Activated CD4-positive, CD25-positive, alpha-beta regulatory T cell treated with anti-CD3 and anti-CD28 coated beads, Interleukin-2, amount 50 U/mL, for 72 hours (primary cell): ENCODE data around the gene ANKZF1.
A peak's percentile ranks its signal among the peaks of the same experiment; 100 is the strongest.

Experiments
- DNase-seq: peaks from one replicate; pipeline ENCODE4 v3.0.0; 2021

The ANKZF1 gene

DNA sequence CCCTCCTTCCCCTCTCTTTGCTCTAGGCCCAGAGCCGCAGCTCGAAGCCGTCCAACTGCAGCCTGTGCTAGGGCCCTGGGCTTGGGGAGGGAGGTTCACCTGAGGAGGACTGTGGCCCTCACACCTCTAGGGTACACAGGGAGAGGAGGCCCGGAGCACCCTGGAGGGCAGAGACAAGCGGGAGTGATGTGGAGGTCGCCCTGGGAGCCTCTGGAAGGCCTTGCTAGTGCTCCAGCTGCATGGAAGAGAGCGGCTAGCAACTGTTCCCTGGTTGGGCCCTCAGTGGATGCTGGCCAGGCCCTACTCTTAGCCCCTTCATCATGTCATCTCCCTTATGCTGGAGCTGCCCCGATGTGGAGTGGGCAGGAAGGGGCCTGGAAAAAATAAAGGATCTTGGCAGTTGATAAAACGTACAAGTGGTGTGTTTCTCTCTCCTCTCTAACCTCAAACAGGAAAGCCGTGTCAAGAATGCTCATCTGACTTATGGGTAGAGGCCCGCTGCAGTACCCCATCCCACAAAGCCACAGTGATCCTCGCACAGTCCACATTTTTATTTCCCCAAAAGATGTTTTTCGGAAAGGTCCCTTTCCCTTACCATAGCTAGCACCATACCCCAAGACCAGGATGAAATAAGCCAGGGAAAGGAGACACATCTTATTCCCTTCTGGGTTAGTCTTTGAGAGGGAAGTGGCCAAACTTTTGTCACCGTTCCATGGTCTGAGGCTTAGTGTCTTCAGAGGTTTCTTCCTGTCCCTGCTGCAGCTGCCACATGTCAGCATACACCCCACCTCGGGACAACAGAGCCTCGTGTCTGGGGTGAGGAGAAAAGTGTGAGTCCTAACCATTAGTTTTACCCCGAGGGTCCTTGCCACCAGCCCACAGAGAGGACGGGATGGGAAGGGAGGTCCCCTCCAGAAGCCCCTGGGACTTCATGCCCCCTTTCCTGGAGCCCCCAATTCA, 20.1 kb upstream of the ANKZF1 start:
- no peak for DNase-seq

DNA sequence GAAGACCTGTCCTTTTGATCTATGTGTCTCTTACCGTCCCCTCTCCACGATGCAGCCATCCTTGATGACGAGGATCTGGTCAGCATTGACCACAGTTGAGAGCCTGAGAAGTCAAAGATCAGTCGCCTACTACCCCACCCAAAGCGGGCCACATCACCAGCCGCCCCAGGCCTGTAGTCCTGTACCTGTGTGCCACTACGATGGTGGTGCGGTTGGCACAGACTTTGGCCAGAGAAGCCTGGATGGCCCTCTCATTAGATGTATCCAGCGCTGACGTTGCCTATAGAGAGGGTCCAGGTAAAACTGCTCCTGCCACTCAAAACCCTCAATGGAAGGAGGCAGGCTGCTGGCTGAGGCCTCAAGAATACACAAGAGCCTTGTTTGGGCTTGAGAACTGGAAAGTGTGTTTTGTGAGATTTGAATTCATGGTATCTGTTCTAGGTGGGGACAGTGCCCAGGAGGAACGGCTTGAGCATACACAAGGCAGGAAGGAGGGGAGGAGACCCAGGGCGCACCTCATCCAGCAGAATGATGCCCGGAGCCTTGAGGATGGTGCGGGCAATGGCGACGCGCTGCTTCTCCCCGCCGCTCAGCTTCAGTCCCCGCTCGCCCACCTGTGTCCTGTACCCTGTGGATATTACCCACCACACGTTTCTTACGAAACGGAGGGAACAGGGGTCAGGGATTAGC, 19.3 kb upstream of the ANKZF1 start:
- DNase-seq, result no peak

DNA sequence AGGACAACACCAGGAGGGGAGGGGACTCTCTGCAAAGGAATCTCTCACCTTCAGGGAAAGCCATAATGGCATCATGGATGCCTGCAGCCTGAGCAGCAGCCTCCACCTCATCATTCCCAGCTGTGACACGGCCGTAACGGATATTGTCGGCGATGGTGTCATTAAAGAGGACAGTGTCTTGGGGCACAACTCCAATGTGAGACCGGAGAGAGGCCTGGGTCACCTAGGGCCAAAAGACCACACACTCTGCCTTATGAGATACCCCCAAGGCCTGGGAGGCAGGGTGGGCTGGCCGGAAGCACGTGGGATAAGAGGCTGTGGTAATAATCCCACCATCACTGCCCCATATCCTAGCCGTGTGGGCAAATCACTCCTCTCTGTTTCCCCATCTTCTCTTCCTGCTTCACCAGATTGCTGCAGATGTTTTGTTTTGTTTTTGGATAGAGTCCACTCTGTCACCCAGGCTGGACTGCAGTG, 18.7 kb upstream of the ANKZF1 start:
- DNase-seq, result no peak

DNA sequence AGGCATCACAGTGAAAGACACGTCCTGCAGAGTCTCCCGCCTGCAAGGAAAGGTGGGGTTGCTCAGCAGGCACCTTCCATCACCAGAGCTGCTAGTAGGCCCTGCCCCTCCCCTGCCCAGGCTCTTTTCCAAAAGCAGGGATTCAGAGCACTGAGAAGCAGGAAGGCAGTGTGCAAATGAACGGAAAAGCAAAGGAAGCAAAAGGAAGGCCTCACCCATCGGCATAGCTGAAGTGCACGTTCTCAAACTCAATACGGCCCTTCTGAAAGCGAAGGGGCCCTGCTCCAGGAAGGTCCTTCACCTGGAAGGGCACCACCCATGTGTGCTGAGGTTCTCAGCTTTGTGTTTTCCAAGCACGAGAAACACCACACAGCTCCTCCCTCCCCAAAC, 16.6 kb upstream of the ANKZF1 start:
- DNase-seq, result no peak

DNA sequence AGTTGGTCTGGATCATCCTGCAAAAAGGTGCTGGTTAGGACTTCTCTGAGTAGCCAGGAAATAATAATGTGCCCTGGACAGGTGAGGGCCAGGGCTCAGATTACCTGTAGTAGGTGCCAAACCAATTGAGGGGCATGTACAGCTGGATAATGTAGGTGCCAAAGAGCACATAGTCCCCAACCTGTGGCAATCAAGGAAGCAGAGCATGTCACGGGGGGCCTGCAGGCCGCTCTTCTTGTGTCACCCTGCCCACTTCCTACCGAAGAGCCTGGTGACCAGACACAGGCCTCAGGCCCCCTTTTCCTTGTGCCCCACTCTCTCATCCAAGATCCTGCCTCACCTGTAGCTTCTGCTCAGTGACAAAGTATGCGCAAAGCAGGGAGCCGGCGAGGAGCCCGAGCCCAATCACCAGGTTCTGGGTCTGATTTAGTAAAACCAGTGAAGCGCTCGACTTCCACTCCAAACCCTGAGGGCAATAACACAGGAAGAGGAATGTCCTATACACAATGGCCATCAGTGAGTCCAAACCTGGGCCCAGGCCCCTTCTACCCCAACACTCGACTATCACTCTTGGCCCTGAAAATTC, 16.0 kb upstream of the ANKZF1 start:
- no peak for DNase-seq

DNA sequence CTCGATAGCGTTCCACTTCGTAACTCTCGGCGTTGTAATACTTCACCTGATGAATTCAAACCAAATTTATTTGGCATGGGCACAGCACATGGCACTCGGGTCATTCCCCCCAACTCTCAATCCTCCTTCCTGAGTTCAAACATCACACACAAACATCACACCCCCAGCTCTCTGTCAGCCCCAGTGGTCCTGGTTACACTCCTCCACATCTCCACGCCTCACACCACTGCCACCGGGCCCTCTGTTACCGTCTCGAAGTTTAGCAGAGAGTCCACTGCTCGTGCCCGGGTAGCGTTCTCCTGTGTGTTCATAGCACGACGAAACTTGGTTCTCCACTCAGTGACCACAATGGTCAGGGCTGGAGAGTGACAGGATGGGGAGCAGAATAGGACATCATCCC, 15.5 kb upstream of the ANKZF1 start:
- no peak for DNase-seq

DNA sequence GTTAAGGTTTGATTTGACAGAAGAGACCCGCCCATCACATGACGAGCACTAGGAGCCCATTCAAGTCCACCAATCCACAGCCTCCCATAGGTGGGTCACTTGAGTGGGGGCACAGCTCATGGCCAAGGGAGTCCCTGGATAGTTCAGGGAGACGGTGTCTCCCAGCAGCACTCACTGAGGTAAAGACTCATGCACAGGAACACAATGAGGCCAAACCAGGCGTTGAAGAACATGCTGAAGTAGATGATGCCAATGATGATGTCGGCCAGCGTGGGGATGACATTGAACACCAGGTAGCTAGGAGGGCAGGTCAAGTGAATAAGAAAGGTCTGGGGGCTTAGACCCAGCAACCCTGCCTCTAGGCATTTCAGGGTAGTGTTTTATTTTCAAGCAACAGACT, 14.8 kb upstream of the ANKZF1 start:
- no peak for DNase-seq

DNA sequence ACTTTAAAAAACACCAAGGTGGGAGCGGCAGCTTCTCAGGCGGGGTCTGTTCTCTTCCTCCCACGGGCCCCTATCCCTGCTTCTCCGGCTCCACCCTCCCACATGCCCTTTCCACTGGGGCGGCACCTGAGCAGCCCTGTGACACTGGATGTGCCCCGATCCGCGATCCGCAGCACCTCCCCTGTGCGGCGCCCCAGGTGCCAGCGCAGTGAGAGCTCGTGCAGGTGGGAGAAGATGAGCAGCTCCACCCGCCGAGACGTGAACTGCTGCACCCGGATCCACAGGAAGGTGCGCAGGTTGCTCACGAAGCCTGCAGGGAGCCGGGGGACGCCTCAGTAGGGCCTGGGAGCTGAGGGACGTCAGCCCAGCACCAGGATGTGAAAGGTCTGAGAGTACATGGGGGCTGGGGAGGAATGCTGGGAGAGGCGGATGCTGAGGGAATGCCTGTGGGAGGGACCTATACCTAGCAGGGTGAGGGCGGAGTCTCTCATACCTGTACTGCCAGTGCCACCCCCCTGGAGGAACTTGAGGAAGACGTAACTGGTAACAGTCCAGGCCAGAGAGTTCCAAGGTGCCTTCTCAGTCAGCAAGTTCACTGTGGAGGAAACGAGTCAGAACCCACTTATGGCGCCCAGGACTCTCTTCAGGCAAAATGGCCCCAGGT, 13.6 kb upstream of the ANKZF1 start:
- DNase-seq, result no peak

DNA sequence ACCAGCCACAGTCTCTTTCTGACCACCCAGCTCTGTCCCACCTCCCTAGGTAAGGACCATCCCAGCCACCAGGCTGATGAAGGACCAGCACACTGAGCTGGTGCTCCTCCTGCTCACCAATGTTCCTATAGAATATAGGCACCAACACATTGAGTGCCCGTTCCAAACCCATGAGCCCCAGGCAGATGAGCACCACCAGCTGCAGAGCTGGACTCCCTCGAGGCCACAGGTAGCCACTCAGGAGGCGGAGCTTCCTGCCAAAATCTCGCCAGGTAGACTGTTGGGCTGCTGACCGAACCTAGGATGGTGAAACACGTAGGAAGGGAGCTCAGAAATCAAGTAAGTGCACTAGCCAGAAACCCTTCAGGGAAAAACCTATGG, 13.1 kb upstream of the ANKZF1 start:
- DNase-seq, result no peak

DNA sequence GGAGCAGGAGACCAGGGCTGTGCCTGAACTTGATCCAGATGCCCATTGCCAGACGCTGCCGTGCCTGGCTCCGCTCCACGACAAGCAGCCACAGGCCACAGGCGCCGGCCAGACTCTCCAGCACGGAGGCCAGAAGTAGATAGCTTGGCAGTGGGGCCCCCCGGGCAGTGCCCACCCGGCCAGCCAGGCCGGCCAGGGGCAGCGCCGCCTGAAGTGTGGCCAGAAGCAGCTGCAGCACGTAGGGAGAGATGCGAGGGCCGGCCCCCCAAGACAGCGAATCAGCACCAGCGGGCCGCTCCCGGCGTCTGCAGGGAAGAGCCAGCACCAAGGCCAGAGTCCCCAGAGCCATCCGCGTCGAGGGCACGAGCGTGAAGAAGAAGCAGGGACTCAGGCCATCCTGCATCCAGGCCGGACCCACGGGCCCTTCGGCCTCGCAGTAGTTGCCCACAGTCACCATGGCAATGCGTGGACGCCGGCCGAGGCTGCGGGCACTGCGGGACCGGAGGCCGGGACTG, 11.3 kb upstream of the ANKZF1 start:
- no peak for DNase-seq

DNA sequence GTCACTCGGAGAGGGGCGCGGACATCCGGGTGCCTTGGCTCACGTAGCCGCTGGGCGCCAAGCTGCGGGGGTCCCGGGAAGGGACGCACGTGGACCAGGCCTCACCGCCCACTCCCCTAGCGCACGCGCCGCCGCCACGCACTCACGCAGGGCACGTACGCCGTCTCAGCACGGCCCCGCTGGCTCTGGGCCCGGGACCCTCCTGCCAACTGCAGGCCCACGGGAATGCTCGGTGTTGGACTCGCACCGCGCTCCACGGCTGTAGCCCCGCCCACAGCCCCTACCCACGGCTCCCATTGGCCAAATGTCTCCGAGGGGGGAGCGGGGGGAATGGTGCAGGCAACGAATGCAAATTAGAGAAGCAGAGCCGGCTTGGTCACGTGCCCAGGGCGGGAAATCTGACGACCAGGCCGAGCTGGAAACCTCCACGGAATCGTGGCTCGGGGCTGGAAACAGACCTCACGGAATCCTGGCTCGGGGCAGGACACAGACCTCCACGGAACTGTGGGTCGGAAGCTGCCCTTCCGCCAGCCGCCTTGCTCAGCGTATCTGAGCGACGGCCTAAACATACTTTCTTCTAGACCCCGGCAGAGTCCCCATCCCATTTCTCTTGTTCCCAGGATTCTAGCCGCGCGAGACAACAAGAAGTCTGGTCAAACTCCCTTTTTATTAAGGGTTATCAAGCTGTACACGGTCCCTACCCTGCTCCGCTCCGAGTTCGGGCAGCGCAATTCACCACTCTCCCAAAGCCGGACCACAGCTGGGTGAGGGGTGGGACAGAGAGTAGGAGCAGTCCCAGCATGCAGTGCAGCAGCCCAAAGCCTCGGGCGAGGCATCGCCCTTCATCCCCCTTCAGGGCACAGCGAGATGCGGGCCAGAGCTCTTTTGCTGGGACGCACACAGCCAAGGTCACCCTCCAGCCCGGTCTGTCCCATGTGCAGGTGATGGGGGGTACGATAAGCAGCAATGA, 10.6 kb upstream of the ANKZF1 start, which contains the start of gene ABCB6:
Gene ABCB6 (minus strand): TSS at position 227 of the 970 bp plus-strand sequence. CDS start 285 bp downstream, outside the sequence.
- peak; percentile 88 for DNase-seq

DNA sequence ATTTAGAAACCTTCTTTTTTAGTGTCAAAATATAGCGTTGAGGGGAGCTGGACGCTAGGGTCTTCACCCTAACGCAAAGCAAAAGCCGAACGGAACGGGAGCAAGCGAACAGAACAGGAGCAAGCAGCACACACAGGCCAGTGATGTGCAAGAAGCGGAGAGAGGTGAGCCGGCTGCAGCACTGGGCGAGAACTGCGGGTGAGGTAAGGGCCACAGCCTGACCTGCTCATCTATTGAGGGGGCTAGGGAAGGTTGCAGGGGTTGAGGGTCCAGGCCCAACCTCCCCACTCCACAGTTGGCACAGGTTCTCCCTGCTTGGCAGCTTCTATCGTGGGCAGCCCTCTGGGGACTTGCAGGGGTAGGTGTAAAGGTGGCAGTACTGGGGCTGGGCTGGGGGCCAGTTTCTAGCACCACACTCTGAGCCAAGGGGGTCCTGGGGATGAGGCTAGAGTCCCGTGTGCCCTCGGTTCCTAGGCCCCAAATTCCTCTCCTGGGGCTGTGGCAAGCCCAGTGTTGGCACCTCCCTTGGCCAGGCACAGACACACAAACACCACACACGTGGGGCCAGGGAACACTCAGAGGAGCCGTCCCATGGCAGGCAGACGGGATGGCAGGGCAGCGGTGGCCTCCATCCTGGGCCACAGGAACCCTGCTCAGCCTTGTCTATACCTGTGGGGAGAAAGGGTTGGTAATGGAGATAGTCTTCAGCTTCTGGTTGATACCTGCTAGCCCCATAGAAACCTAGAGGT, 9.6 kb upstream of the ANKZF1 start:
- DNase-seq, result no peak

DNA sequence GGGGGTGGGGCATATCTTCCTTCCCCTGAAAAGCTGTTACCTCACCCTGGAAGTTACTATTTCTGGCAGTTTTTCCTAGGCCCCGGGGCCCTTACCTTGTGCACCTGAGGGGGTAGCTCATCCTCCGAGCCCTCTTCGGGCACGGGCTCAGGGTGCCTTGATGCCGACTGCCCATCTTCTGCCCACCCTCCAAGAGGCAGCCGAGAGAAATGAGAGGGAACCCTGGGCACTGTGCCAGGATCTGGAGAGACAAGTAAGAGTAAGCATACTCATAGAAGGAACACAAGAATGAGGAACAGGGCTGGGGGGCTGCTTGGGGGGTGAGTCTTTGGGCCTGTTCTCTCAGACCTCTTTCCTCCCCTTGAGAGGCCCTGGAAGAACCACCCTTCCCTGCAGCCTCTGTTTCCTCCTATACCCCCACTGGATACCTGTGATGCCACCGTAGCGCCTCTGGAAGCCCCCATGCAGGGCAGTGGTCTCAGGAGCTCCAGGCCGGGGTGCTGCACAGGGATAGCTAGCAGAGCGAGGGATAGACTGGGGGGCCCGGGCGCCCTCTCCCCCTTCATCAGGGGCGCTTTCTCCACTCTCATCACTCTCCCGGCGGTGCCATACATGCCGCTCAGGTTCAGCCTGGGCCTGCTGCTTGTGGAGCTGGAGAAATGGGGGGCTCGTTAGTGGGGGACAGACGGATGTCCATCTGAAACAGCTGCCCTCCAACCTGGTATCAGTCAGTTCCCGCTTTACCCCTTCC, 8.8 kb upstream of the ANKZF1 start:
- no peak for DNase-seq

DNA sequence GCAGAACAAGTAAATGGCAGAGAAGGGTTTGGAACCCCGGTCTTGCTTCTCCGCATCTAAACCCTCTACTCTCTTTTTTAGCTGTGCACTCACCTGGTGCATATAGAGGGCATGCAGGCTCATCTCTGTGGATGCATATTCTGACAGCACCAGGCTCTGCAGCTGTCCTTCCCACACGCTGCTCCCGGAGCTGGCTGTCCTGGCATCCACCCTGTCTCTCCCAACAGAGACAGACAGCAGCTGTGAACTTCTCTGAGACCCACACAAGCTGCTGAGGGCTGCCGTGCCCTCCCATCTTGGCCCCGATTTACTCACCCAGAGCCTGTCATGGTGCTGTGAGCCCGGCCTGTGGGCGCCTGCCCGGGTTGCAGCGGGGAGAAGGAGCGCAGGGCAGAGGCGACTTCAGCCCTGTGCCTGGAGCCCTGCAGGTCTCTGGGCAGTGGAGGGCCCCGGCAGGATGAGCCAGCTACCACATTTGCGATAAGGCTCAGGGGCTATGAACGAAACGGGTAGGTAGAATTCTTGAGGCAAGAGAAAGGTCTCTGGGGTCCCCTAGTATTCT, 7.6 kb upstream of the ANKZF1 start:
- no peak for DNase-seq

DNA sequence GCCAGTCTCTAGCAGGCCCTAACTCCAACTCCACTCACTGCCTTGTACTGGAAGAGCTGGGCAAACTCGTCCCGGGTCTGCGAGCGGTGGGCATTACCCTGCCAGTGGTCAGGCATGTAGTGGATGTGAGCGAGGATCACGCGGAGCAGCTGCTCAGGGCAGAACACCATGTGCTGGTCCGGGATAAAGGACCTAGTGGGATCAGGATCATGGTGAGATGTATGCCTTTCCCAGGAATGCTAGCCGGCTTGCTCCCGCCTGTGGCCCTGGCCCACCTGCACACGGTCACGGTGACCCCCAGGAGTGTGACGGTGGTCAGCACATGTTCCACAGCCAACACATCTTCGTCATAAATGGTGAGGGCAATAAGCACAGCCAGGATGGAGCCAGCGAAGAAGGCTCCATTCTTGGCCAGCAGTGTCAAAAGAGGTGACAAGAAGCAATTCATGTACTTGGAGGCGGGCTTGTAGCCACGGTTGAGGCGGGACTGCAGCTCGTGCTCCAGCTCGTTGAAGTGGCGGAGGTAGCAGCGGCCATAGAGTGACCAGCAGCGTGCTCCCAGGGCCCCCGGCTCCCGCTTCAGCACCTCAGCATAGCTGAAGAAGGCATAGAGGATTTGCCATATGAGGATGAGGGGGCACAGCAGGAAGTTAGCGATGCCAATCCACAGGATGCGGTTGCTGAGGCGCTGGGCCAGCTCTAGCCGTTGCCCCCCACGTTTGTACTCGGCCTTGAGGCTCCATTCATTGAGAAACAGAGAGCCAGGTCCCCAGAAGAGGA, 5.6 kb upstream of the ANKZF1 start:
- DNase-seq, result no peak

DNA sequence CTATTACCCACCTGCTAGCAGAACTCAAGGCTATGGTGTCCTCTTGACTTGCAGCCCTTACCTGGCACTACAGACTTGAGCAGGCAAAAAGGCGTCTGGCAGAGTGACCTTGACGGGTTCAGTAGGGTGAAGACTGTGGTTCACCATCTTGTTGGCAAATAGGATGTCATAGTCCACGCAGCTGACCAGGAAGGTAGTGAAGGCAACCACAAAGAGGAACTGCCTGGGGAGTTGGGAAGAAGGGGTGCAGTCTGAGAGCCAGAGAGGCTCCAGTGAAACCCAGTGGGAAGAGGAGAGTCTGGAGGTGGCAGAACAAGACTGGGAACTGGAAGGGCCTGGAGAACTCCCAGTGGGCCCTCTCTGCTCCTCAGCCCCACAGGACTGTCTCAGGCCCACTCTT, 4.3 kb upstream of the ANKZF1 start:
- no peak for DNase-seq

DNA sequence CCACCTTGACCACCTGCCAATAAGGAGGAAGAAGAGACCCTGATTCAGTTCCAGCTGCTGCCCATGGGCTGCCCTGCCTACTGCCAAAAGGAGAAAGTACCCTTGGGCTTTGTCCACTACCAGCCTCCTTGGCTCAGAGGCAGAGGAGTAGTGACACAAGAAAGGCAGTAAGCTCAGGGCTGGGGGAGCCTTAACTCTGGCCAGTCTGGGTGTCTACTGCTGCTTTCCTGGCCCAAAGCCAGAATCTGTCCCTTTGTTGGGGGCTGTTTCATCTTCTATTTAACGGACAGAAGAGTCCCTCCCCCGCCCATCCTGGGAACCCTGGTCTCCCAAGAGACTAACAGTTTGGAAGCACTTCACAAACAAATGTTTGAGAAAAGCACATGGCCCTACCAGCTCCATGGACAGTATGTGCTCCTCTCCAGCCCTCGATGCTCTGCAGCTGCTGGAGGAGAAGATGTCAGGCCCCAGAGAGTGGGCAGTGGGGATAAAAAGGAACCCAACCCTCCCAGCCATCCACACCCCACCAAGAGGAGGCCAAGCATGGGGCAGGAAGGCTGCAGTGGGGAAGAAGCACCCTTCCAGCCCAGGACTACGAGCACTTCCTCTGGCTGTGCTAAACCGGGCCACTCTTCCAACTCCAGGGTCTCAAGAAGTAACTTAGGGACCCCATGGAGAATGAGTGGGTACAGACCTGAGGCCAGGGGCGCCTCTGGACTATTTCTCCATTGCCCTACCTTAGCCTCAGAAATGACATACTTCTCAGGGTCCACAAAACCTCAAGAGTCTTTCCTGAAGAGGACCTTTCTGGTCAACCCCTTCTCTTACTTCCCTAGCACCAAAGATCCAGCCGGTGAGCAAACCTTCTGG, 1.3 kb upstream of the ANKZF1 start:
- no peak for DNase-seq

DNA sequence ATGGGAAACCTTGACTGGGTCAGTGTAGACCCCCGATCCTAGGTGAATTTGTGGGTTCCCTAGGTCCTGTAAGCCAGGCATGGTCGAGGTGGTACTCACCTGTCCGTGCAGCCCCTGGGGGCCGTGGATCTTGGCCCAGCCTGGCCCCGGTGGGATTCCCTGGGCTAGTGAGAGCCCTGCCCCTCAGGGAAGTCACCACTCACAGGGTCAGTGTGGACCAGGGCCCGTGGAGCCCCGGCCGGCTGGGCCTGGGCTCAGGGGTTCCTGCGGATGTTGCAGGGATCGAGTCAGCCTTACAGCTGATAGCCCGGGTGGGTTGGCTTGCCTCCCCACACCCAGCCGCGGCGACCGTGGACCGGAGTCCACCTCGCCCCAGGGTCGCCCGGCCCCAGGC, 698 bp upstream of the ANKZF1 start:
- DNase-seq, result no peak
